Neural progenitor cell (in vitro differentiated cells): ENCODE measurements around the gene PDGFB.

Experiments used
- CTCF ChIP-seq: fragments of 200-600 bp; sonication (generic); IDR thresholded peaks from 2 replicates; pipeline ENCODE4 v1.5.1; 2017; ENCODE audit warnings: antibody characterized with exemption, mild to moderate bottlenecking
- EZH2 ChIP-seq: fragments of 200-600 bp; sonication (generic); IDR thresholded peaks from 2 replicates; pipeline ENCODE4 v1.6.1; 2017; ENCODE audit warnings: antibody characterized with exemption, mild to moderate bottlenecking, moderate library complexity
- EZH2phosphoT487 ChIP-seq: fragments of 200-600 bp; sonication (generic); IDR thresholded peaks from 2 replicates; pipeline ENCODE4 v1.6.1; 2017; ENCODE audit warnings: antibody characterized with exemption

- TF ChIP-seq CTCF (no peak), EZH2phosphoT487 (no peak), EZH2 (no peak)
Observed at GRCh38 chr22:39265143-39265886, 20.5 kb upstream of the PDGFB start.
